ENCODE measurements around the gene ANO2. TPM values are rescaled to one million over a fixed set of nuclear protein-coding genes. Genes with fewer than 3 reads are reported as not detected.

ANO2 gene
- total RNA-seq (1 to 10 TPM in 2 of 6 donors, under 1 TPM in 4; 0.43 to 1.2 (median 0.81) TPM), polyA plus RNA-seq (1 to 10 TPM; 2.2 to 2.4 TPM)

DNA sequence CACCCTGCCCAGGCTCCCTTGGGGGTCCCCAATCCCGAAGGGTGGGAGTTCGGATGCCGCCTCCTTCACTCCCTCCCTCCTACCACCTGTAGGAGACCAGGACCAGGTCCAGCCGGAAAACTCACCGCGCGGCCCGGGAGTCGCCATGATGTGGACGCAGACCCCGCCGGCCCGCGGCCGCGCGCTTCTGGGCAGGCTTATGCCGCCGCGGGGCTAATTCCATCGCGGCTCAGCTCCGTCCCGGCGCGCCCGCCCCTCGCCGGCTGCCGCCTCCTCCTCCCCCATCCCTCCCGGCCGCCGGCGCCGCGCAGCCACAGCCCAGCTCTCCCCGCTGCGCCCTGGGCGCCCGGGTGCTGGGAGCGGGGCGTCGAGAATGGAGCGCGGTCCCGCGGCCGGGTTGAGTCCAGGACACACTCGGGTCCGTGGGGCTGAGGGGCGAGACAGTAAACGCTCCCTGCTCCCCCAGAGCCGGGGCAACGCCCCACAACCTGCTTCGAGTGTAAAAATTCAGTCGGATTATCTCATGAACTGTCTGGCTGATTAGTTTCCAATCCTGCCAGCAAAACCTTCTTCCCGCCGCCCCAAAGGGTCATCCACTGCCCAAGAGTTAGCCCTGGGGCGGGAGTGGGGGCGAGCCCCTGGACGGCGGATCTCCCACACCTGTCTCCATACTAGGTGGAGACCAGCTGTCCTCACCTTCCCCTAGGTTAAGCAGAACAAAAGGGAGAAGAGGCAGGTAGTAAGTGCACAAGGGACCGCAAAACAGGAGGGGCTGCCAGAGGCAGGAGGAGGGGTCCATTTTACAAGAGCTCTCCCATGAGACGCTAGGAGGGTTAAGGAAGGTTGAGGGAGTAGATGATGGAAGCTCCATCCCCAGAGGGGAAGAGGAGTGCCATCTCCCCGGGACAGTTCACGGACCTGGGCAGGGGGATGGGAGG lies at the start of gene ANO2:
ANO2 (minus strand) TSS at position 189 of the 938 bp plus-strand sequence; CDS start at position 147, 42 bp downstream.
- peaks cover 0 to 14% (median 5%) of the 10 kb centered on the region in 4 donors for H3K27me3 ChIP-seq
- H3K4me3 ChIP-seq, result peak within 1 kb of the TSS in 3 of 4 donors; percentile 12 to 41 (median 26)
- H3K27ac ChIP-seq, result no peak within 1 kb of the TSS
- TF ChIP-seq, protein P1, sequence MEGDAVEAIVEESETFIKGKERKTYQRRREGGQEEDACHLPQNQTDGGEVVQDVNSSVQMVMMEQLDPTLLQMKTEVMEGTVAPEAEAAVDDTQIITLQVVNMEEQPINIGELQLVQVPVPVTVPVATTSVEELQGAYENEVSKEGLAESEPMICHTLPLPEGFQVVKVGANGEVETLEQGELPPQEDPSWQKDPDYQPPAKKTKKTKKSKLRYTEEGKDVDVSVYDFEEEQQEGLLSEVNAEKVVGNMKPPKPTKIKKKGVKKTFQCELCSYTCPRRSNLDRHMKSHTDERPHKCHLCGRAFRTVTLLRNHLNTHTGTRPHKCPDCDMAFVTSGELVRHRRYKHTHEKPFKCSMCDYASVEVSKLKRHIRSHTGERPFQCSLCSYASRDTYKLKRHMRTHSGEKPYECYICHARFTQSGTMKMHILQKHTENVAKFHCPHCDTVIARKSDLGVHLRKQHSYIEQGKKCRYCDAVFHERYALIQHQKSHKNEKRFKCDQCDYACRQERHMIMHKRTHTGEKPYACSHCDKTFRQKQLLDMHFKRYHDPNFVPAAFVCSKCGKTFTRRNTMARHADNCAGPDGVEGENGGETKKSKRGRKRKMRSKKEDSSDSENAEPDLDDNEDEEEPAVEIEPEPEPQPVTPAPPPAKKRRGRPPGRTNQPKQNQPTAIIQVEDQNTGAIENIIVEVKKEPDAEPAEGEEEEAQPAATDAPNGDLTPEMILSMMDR (IDR thresholded peaks at IDR 0.05), result no peak
- WGBS, 2 donors, result 4 to 10% methylated on average over 37 to 66 of the region's 66 CpGs
- intact Hi-C loops (cut with DNase I), result no loop called here
- peak in 2 of 6 donors; percentile 43 to 64 for DNase-seq
- FAIRE-seq, result no peak
- H3K9me3 ChIP-seq, result no peaks in the 10 kb centered on the region
- no peaks in the 10 kb centered on the region for H3K36me3 ChIP-seq
- H3K4me1 ChIP-seq, result no peaks in the 10 kb centered on the region
- peak; percentile 35 to 71 (median 52) for ATAC-seq

GRCh38 chr12:5989621-5990020 lies 44.6 kb upstream of the ANO2 start:
- Histone ChIP-seq H3K9me3 (no peaks in the 10 kb centered on the region), H3K27me3 (no peaks in the 10 kb centered on the region), H3K36me3 (no peaks in the 10 kb centered on the region), H3K4me1 (no peaks in the 10 kb centered on the region), H3K27ac (no peak overlapping the region), H3K4me3 (no peak overlapping the region)
- TF ChIP-seq, protein P1 (IDR thresholded peaks at IDR 0.05), result no peak
- intact Hi-C loops (cut with DNase I), result loop anchor here in 2 of 3 donors (5.0 to 10.0 kb wide), 3 partner anchors 53 to 295 kb away; no protein-coding TSS in a partner anchor
- no peak for ATAC-seq
- no peak for DNase-seq
- no peak for FAIRE-seq
- WGBS, 2 donors, result 77 to 81% methylated on average over 3 of the region's 3 CpGs

DNA sequence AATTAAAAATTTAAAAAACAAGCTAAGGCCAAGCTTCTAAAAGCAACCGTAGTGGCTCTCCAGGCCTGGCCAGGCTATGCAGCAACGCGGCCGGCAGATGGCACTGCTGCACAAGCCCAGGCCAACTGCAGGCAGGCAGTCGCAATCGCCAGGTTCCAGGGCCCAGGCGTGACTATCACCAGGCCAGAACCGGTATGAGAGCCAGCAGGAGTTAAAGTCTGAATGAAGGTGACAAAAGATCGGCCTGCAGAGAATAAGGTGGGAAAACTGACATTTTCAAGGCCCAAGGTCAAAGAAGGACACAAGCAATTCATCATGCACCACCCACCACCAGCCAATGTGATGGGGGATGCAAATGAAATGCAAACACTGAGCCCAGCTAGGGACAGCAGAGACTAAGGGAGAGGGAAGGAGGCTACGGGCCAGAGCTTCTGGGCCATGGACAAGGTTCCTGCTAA lies 43.6 kb upstream of the ANO2 start:
- ATAC-seq, result peak; percentile 95 to 100 (median 99)
- no peak overlapping the region for H3K27ac ChIP-seq
- intact Hi-C loops (cut with DNase I), result loop anchor here in 2 of 3 donors (5.0 to 10.0 kb wide), 3 partner anchors 54 to 296 kb away; no protein-coding TSS in a partner anchor
- no peaks in the 10 kb centered on the region for H3K36me3 ChIP-seq
- no peaks in the 10 kb centered on the region for H3K9me3 ChIP-seq
- TF ChIP-seq, protein P1 (IDR thresholded peaks at IDR 0.05), result peak; percentile 89 to 96 (median 94)
- 3% methylated on average over 10 of the region's 10 CpGs for WGBS, 2 donors
- peak; percentile 54 to 91 (median 80) for DNase-seq
- H3K27me3 ChIP-seq, result no peaks in the 10 kb centered on the region
- H3K4me3 ChIP-seq, result no peak overlapping the region
- FAIRE-seq, result peak; percentile 87
- H3K4me1 ChIP-seq, result no peaks in the 10 kb centered on the region

GRCh38 chr12:5988088-5988487 lies 43.0 kb upstream of the ANO2 start:
- Histone ChIP-seq H3K36me3 (no peaks in the 10 kb centered on the region), H3K4me3 (no peak overlapping the region), H3K27ac (no peak overlapping the region), H3K9me3 (no peaks in the 10 kb centered on the region), H3K4me1 (no peaks in the 10 kb centered on the region), H3K27me3 (no peaks in the 10 kb centered on the region)
- no peak for FAIRE-seq
- 55 to 56% methylated on average over 10 of the region's 10 CpGs for WGBS, 2 donors
- no peak for DNase-seq
- ATAC-seq, result no peak
- TF ChIP-seq, protein P1 (IDR thresholded peaks at IDR 0.05), result no peak
- intact Hi-C loops (cut with DNase I), result loop anchor here in 2 of 3 donors (5.0 to 10.0 kb wide), 3 partner anchors 54 to 297 kb away; no protein-coding TSS in a partner anchor

Measured in pancreas (tissue), 10 donors.